Choroid plexus epithelial cell (primary cell): ENCODE measurements around the gene SEMA4B.
"Not testable (repeated sequence)": the region's sequence is repeated elsewhere in the genome, so short reads cannot be mapped to it uniquely, and the experiment has no call there.

Experiments
- DNase-seq: peaks from one replicate; pipeline ENCODE4 v3.0.0-alpha.2; 2010; ENCODE audit warnings: low read depth
- H3K4me3 ChIP-seq: 2 replicates; pipeline ENCODE4 v1.5.1; 2011; ENCODE audit warnings: low read depth, mild to moderate bottlenecking, control low read depth, low read length, moderate library complexity
- CTCF ChIP-seq: conservative IDR thresholded peaks from 2 replicates; pipeline ENCODE4 v1.5.1; 2011; ENCODE audit warnings: low read depth, mild to moderate bottlenecking, control low read depth, inconsistent platforms, low read length, moderate library complexity

SEMA4B gene

GRCh38 chr15:90184119-90184785, 16.9 kb upstream of the SEMA4B start:
- peak; percentile 81 for DNase-seq
- H3K4me3 ChIP-seq: peak overlapping the region; percentile 72
- no peak for TF ChIP-seq CTCF

GRCh38 chr15:90184786-90185704, 16.1 kb upstream of the SEMA4B start:
- TF ChIP-seq CTCF: no peak
- no peak for DNase-seq
- peak overlapping the region; percentile 72 for H3K4me3 ChIP-seq

- no peak for DNase-seq
- no peak for TF ChIP-seq CTCF
- no peak overlapping the region for H3K4me3 ChIP-seq
These were observed 13.8 kb upstream of the SEMA4B start for GRCh38 chr15:90187257-90187868.

- H3K4me3 ChIP-seq, DNase-seq: not testable (repeated sequence)
These were observed 13.1 kb upstream of the SEMA4B start for GRCh38 chr15:90188065-90188464.

GRCh38 chr15:90188914-90189748, 12.0 kb upstream of the SEMA4B start:
- TF ChIP-seq CTCF: no peak
- H3K4me3 ChIP-seq: no peak overlapping the region
- DNase-seq: no peak

GRCh38 chr15:90189781-90190467, 11.2 kb upstream of the SEMA4B start:
- no peak for TF ChIP-seq CTCF
- DNase-seq: no peak
- no peak overlapping the region for H3K4me3 ChIP-seq
